Renal cortex interstitium (tissue), 11 donors: ENCODE measurements around the gene NDUFB10. TPM values are rescaled to one million over a fixed set of nuclear protein-coding genes. Genes with fewer than 3 reads are reported as not detected.
"Not testable (repeated sequence)": the region's sequence is repeated elsewhere in the genome, so short reads cannot be mapped to it uniquely, and the experiment has no call there.

ENCODE experiments used
- DNase-seq, 11 donors: peaks; one replicate each; pipeline ENCODE4 v3.0.0-alpha.2; 2013; ENCODE audit warnings: low read depth in 9 of 11, low spot score in 4 of 11; ENCODE audit errors: extremely low read depth in 1 of 11
- polyA plus RNA-seq, 3 donors: library from polyadenylated mRNA; unstranded; fragments of 120-200 nt; gene quantifications; one replicate each; pipeline ENCODE4 v1.2.1, GENCODE V29; 2013; ENCODE audit not compliant: insufficient read length in 3 of 3

NDUFB10 gene
- polyA plus RNA-seq, 3 donors, result 121 to 154 (median 124) TPM

DNA sequence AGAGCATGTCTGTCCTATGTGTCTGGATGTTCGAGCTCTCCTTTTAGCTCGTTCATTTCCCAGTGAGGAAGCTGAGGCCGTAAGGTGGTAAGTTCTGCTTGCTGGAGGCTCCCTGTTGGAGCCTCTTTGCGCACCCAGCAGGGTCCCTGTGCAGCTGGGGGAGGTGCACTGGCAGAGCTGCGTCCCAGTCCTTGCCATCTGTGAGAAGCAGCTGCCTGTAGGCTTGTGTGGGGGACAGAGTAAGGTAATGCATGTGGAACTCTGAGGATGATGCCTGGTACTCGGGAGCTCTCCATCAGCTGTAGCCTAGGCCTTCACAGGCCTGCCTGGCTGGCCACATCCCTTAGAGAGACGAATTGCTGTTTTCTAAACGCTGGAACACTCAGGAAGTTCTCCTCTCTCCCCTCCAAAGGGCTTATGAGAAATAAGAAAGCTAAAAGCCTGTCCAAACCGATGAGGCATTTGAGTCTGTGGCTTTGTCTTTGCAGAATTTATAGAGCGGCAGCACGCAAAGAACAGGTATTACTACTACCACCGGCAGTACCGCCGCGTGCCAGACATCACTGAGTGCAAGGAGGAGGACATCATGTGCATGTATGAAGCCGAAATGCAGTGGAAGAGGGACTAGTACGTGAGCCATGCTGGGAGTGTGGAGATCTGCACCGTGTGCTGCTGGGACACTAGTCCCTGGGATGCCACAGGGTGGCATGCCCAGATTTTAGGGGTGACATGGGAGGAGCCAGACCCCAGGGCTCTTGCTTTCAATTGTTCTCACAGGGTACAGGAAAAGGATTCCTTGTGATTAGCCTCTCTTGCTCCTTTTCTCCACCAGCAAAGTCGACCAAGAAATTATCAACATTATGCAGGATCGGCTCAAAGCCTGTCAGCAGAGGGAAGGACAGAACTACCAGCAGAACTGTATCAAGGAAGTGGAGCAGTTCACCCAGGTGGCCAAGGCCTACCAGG is 1.6 kb downstream of the NDUFB10 start:
- DNase-seq, result no peak

DNA sequence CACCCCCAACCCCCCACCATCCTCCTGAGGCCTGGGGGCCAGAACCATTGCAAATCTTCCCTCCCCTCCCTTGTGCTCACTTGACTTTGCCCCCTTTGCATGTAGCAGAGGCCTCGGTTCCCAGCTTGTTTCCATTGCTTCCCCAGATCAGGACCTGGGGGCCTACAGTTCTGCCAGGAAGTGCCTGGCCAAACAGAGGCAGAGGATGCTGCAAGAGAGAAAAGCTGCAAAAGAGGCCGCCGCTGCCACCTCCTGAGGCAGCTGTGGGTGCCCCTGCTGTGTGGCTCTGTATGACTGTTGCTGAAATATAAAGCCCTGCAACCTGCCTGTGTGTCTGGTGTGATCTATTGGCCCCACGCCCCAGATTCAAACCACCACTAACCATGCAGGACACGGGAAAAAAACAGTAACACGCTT is 2.3 kb downstream of the NDUFB10 start:
- DNase-seq, result no peak

DNA sequence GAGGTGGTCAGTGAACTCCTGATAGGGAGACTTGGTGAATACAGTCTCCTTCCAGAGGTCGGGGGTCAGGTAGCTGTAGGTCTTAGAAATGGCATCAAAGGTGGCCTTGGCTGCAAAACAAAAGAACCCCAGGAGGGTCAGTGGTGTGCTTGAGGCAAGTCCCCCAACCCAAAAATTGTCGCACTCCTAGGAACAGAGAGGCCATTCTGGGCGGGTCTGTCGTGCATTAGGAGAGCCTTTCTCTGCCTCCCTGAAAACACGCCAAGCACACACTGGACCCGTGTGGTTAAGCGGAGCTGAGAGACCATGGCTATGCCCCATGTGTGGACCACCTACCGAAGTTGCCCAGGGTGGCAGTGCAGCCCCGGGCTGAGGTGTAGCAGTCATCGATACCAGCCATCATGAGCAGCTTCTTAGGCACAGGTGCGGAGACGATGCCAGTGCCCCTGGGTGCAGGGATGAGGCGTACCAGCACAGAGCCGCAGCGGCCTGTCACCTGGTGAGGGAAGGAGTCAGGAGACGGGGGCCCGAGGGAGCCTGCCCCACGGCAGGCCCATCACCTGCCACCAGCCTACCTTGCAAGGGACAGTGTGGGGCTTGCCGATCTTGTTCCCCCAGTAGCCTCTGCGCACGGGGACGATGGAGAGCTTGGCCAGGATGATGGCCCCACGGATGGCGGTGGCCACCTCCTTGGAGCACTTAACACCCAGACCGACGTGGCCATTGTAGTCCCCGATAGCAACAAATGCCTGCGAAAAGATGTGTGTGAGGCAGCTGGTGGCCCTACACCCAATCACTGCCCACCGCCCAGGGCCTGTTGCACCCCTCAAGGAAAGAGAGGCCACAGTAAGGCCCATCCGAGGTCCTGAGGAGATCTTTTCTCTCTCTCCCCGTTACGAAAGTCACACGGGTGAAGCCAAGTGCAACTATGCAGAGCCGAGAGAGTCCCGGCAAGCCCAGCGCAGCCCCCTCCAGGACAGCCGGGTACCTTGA is 3.1 kb downstream of the NDUFB10 start:
- not testable (repeated sequence) for DNase-seq

DNA sequence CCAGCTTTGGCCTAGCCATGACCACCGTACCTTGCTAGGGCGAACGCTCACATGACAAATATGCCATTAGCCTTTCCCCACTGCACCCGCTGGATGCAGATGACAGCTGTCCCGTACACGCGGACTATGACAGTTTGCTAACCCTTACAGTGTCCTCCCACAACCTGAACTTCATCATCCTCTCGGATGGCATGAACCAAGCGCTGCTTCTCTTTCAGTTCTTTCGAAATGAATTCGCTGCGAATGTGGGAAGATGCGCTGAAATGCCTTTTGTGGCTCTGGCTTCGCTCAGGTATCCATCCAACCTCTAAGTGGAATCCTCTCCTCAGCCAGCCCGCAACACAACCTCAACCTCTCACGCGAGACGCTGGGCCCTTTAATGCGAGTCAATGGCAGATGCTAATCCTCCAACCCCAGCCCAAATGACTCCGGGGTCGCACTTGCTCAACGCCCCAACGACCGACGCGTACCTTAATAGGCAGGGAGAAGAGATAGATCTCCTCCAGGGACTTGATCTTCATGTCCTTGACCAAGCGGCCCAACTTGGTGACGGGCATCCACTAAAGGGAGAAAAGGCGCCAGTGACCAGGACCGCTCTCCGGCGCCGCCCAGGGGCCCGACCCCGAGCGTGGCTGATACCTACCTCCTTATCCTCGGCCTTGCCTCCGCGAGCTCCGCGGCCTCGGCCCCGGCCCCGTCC is 4.6 kb downstream of the NDUFB10 start:
- no peak for DNase-seq

DNA sequence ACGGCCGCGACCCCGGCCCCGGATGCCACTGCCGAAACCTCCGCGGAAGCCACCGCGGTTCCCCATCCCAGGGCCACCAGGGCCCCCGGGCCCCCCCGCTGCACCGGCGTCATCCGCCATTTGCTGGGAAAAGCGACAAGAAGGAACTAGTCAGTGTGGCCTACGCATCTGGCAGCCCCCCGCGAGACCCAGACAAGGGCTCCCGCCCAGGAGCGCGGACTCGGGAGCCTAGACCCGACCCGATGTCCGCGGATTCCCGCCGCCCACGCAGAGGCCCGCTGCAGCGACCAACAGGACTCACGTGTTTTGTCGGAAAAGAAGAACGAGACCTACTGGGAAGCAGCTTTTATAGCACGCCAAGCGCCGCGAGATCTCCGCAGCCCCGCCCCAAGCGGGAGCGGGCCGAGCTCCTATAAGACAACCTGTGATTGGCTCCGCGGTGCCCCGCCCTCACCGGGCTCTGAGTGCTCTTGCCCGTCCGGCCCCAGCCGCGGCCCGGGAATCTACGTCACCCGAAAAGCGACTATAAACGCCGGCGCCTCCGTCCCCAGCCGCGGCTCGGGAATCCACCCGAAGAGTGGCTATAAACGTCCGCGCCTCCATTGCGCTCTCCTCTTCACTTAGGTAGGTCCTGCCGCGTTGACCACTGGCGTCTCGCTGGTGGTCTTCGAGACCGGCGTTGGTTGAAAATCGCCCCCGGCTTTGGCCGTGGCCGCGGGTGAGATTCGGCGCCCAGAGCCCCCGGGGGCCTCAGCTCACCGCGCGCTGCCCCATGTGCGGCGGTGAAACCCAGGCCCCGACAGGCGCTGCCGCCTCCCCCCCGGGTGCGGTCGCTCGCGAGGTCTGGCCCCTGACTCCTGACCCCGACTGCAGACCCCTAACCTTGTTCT is 5.4 kb downstream of the NDUFB10 start, which contains the start of gene RPS2:
Gene RPS2, minus strand, starts transcription at position 321 of the 890 bp plus-strand sequence. Its CDS starts 201 bp downstream, at position 120.
- peak; percentile 94 to 99 (median 98) for DNase-seq

DNA sequence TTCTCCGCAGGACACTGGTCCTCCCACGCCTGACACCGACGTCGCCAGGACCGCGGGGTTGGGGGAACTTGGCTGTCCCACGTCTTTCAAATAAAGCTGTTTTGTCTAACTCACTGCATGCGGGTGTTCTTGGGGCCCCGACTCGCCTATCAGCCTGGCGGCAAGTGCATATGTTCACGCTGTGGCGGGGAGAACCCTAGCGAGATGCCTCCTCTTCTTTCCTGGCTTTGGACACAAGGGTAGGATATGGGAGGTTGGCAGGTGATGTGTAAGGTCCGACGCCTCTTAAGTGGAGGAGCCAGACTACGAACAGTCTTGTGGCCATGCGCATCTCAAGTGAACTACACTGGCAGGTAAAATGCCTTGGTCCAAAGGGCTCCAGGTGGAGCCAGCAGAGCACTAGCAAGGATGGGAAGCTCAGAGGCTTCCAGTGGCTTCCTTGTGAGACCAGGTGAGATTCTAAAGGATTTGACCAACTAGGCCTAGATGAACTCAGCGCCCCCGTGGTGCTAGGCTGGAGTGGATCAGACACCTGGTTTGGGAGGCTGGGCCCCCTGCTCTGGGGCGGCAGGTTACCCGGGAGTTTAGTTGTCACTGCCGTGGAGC is 6.2 kb downstream of the NDUFB10 start:
- DNase-seq, result no peak

DNA sequence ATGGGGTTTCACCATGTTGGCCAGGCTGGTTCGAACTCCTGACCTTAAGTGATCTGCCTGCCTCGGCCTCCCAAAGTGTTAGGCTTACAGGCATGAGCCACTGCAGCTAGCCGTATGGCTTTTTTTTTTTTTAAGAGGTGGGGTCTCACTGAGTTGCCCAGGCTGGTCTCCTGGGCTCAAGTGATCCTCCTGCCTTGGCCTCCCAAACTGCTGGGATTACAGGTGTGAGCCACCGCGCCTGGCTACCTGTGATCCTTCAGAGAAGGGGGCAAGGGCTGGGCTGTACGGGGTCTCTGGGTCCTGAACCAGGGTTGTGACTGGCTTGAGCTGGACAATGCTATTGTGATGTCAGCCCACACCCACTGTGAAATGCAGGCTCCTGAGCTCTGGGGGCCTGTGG is 7.1 kb downstream of the NDUFB10 start, which contains the start of gene RNF151:
Gene RNF151, plus strand, starts transcription at position 397 of the 400 bp plus-strand sequence. CDS start 26 bp downstream, outside the sequence.
- DNase-seq, result no peak

DNA sequence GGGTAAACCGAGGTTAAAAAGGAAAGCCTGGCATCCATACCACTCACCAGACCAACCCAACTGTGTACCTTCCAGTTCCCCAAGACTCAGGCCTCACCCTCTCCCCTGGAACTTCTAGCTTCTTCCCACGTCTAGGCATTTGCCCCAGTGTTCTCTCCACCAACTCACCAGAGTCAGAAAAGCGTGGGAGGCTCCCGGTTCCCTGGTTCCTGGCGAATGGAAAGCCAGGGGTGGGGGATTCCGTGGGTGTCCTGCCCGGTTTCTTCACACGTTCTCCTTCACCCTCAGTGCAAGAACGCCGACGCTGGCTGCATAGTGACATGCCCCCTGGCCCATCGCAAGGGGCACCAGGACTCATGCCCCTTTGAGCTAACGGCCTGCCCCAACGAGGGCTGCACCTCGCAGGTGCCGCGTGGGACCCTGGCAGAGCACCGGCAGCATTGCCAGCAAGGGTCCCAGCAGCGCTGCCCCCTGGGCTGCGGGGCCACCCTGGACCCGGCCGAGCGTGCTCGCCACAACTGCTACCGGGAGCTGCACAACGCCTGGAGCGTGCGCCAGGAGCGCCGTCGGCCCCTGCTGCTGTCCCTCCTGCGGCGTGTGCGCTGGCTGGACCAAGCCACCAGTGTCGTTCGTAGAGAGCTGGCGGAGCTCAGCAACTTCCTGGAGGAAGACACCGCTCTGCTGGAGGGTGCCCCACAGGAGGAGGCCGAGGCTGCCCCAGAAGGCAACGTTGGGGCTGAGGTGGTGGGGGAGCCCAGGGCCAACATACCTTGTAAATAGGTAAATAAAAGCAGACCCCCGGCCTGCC is 9.0 kb downstream of the NDUFB10 start:
- no peak for DNase-seq

DNA sequence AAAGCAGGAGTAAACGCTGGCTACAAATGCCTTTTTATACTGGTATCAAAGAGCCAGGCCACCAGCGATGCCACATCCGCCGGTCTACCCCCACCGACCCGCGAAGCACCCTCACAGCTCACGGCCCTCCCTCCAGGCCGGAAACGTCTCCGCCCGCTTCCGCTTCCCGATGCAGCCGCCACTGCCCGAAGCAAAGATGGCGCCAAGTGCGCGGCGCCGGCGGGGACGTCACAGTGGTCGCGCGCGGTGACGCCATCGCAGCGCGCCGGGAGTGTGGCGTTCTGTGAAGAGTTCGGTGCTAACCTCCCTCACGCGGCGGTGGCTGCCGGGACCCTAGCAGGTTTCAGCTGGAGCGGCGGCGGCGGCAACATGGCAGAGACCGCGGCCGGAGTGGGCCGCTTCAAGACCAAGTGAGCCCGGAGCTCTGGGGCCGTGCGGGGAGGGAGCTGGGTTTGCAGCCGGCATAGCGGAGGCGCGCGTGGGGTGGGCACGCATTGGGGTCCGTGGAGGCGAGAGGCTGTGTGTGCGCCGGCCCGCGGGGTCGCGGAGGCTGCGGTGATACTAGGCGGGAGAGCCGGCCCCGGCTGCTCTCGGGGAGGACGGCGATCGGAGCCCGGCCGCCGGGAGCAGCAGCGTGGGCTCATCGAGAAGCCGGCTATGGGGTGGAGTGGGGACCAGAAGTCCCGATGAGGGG is 12.6 kb downstream of the NDUFB10 start, which contains the start of gene TBL3:
Gene TBL3, plus strand, starts transcription at position 258 of the 694 bp plus-strand sequence. Its CDS starts 112 bp downstream, at position 370.
- DNase-seq, result peak; percentile 83 to 93 (median 90)

DNA sequence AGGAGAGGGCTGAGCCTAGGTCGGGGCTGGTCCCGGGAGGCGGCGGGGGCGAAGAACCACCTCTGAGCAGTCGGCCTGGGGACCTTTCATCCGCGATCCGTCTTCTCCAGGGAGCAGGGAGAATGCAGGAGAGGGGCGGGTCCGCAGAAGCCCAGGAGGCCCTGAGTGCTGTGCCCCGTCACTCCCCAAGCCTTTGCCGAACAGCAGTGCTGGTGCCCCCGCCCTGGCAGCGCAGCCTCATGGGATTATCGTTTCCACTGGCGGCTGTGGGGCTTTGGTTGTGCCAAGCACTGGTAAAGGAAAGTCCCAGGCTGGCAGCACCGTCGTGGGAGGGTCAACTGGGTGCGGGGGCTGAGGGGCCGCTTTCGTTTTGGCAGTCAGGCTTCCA is 13.1 kb downstream of the NDUFB10 start:
- no peak for DNase-seq

DNA sequence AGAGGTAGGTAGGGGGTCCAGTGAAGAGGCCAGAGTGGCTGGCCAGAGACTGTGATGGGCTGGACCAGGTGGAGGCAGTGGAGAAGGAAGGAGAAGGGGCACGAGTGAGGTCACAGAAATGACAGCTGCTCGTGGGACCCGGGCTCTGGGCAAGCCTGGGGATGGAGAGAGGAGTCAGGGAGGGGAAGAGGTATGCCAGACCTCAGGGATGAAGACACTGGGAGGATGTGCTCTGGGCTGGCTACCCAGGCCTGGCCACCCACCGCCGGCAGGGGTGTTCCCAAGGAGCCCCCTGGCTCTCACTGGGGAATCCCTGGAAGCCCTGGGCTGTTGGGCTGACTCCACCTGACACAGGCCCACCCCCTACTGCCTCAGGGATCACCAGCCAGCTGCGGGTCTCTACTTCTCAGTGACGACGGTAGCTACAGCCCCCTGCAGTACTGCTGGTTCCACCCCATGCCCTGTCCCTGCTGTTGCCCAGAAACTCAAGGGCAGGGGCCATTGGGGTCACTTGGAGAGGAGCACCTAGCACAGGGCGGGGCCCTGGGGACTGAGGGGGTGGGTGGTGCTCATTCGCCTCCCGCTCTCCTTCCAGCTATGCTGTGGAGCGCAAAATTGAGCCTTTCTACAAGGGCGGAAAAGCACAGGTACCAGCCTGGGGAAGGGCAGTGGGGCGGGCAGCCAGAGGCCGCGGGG is 14.3 kb downstream of the NDUFB10 start:
- no peak for DNase-seq

DNA sequence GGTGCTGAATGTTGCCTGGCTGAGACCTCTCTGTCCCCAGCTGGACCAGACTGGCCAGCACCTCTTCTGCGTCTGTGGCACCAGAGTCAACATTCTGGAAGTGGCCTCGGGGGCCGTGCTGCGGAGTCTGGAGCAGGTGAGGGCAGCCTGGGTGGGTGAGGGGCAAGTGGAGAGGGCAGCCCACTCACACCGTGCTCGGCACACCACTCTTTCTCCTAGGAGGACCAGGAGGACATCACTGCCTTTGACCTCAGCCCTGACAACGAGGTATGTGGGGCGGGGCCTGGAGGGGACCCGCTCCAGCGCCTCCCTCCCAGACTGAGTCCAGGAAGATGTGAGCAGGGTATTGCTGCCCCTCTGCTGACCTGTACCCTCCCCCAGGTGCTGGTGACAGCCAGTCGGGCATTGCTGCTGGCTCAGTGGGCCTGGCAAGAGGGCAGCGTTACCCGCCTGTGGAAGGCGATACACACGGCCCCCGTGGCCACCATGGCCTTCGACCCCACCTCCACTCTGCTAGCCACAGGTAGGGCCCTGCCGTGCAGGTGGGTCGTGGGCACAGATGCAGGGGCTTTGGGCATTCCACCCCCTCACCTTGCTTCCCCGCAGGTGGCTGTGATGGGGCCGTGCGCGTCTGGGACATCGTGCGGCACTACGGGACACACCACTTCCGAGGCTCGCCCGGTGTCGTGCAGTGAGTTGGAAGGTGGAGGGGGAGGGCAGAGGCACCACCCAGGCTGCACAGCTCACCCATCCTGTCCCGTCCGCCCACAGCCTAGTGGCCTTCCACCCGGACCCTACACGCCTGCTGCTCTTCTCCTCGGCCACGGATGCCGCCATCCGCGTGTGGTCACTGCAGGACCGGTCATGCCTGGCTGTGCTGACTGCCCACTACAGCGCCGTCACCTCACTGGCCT is 15.1 kb downstream of the NDUFB10 start:
- no peak for DNase-seq

DNA sequence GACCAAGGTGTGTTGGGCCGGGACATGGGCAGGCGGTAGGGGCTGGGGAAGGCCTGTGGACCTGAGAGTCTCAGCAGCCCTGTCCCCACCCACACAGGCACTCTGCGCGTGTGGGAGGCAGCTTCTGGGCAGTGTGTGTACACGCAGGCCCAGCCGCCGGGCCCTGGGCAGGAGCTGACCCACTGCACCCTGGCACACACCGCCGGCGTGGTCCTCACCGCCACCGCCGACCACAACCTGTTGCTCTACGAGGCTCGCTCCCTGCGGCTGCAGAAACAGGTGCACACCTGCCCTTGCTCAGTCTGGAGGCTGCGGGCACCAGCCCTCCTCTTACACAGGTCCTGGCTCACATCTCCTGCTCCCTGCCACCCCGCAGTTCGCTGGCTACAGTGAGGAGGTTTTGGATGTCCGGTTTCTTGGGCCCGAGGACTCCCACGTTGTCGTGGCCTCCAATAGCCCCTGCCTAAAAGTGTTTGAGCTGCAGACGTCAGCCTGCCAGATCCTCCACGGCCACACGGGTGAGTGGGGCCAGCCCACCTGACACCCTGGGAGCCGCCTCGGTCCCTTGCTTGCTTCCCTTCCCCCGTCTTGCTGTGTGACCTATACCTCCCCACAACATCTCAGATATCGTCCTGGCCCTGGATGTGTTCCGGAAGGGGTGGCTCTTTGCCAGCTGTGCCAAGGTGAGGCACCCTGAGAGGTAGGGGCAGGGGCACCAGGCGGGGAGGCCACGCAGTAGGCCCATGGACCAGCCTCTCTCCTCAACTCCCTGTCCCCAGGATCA is 16.3 kb downstream of the NDUFB10 start:
- no peak for DNase-seq

DNA sequence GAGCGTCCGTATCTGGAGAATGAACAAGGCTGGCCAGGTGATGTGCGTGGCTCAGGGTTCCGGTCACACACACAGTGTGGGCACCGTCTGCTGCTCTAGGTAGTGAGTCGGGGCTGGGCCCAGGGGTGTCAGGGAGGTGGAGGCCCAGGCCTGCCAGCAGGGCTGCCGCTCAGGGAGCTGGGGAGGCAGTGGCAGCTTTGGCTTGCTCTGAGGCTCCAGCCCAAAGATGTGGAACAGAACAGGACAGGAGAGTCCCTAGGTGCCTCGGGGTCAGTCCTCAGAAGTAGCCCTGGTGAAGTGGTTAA is 16.8 kb downstream of the NDUFB10 start:
- no peak for DNase-seq
